Skin of body (tissue), 2 donors: Measurements from ENCODE around the gene CLEC16A. TPM values are rescaled to one million over a fixed set of nuclear protein-coding genes. Genes with fewer than 3 reads are reported as not detected.

Experiments used
- DNase-seq: peaks from one replicate; lab custom pipeline; 2025; lab: John Stamatoyannopoulos, UW
- total RNA-seq: library from RNA; depleted of rRNA; stranded (reverse); fragments of >200 nt; gene quantifications from one replicate; pipeline ENCODE4 v1.2.3, GENCODE V29; 2014

Gene CLEC16A
- total RNA-seq, 1 donor from 2014 or later: 18.0 TPM

GRCh38 chr16:11060364-11060763, 116.0 kb downstream of the CLEC16A start:
- DNase-seq: no peak

GRCh38 chr16:11060842-11061241, 116.5 kb downstream of the CLEC16A start:
- DNase-seq: no peak

DNA sequence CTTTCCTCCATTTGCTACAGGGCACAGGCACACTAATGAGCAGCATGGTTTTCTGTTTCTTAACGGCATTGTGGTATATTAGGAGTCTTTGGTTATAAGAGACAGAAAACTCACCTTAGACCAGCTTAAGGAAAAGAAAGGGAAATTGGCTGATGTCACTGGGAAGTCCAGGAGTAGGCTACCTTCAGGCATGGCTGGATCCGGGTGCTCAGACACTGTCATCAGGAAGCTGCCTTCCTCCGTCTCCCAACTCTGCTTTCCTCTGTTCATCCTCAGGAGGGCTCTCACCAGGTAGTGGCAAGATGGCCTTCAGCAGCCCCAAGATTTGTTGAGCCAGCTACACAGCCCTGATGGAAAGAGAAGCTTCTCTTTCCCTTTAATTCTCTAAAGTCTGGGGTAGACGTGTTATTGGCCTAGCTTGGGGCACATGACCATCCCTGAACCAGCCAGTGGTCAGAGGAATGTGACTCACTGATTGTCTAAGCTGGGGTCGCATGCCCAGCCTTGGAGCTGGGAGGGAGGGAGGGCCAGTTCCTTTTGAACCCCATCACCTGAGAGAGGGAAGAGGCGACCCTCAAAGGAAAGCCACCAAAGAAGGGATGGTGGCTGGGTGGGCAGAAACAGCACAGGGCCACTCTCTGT, 117.4 kb downstream of the CLEC16A start:
- no peak for DNase-seq

GRCh38 chr16:11063448-11064201, 119.3 kb downstream of the CLEC16A start:
- DNase-seq: no peak

- no peak for DNase-seq
Measured at GRCh38 chr16:11064202-11064540, 119.8 kb downstream of the CLEC16A start.

DNA sequence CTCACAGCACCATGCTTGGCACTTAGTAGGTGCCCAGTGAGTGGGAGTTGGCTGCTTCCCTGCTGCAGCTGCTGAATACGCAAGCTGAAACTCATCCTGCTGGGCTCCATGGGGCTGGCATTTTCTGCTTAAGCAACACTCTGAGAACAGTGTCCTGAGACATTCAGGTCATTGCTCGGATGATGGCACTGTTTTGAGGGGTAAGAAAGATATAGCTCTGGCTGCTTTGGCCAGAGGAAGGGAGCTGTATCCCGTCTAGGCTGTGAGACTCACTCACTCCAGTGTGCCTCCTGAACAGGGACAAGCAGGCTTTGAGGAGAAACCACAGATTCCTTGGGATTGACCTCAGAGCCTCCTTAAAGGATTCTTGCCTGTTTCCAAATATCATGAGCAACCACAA, 120.5 kb downstream of the CLEC16A start:
- no peak for DNase-seq

DNA sequence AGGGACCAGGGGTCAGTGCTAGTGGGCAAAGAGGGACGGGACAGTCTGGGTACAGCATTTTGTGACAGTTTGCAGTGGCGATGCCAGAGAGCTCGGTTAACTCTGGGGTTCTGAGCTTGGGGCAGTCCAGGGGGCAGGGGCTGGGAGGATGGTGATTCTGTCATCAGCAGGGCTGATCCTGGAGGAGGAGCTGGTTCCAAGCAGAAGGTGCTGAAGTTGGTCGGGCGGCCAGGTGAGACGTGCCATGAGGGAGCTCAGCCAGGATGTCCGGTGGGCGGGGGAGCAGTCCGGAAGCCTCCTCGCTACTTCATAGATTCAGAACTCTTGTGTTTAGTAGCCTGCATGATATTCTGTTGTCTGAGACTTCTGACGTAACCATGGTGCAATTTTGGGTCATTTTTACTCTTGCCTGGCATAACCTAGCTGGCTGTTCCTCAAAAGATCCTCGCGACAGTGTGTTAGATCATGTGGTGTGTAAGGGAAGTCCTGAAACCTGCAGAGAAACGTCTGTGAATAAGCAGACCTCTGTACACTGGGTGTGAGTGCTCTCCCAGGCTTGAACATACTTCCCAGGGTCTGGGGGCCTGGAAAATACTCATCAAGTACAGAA, 122.0 kb downstream of the CLEC16A start:
- DNase-seq: no peak

- no peak for DNase-seq
Measured at GRCh38 chr16:11067266-11067665, 122.9 kb downstream of the CLEC16A start.

GRCh38 chr16:11067697-11068141, 123.4 kb downstream of the CLEC16A start:
- no peak for DNase-seq

- no peak for DNase-seq
Measured at GRCh38 chr16:11071829-11072228, 127.5 kb downstream of the CLEC16A start.

- DNase-seq: no peak
Measured at GRCh38 chr16:11072420-11073153, 128.2 kb downstream of the CLEC16A start.

- no peak for DNase-seq
Measured at GRCh38 chr16:11073407-11073999, 129.1 kb downstream of the CLEC16A start.

- DNase-seq: no peak
Measured at GRCh38 chr16:11074131-11074530, 129.8 kb downstream of the CLEC16A start.

- DNase-seq: no peak
Measured at GRCh38 chr16:11075163-11075562, 130.8 kb downstream of the CLEC16A start.

DNA sequence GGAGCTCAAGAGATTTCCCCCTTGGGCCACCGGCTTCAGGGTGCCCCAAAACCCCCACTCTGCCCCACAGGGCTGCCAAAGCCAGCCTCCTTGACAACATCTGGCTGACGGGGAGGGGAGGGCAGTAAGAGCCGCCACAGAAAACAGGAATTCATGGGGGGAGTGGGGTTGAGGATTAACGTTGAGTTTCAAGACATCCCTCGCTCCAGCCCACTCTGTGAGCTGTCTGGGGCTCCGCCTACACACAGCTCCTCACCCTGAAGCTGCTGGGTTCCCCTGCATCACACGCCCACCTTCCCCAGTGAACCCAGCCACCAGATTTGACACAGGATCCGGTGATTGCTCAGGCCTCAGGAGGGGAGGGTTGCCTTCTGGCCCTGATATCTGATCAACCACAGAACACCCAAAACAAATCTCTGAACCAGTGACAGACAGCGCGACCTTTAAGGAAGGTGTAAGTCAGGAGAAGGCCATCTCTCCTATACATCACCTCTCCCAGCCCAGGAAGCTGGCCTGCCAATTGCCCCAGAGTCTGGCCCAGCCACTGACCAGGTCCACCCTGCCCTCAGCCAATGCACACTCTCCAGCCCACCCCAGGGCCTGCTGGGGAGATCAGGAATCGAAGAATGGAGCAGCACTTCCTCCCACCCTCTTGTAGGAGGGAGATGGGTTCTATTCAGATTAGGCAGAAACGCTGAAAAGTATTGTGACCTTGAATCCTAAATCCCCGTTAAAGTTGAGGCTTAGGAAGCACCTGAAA, 132.1 kb downstream of the CLEC16A start:
- no peak for DNase-seq

- DNase-seq: no peak
Measured at GRCh38 chr16:11078812-11079459, 134.6 kb downstream of the CLEC16A start.

- DNase-seq: peak; percentile 68
Measured at GRCh38 chr16:11079652-11080187, 135.4 kb downstream of the CLEC16A start.

DNA sequence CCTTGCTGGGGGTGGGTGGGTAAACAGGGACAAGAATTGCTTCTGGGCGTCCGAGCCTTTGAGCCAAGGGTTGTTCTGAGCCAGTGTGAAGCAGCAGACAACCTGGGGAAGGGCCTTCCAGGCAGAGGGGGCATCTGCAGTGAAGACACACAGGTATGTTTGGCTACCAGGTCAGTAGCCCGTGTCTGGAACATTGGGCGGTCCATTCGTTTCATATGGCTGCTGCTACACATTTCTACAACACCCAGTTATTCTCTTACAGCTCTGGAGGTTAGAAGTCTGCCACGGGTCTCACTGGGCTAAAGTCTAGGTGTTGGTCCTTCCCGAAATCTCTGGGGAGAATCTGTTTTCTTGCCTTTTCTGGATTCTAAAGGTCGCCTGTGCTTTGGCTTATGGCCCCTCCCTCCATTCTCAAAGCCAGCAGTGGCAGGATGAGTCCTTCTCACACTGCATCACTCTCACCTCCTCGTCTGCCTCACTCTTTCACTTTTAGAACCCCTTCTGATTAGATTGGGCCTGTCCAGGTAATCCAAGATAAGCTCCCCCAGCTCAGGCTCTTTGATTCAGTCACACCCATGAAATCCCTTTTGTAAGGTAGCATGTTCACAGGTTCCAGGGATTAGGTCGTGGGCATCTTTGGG, 136.1 kb downstream of the CLEC16A start:
- DNase-seq: no peak

DNA sequence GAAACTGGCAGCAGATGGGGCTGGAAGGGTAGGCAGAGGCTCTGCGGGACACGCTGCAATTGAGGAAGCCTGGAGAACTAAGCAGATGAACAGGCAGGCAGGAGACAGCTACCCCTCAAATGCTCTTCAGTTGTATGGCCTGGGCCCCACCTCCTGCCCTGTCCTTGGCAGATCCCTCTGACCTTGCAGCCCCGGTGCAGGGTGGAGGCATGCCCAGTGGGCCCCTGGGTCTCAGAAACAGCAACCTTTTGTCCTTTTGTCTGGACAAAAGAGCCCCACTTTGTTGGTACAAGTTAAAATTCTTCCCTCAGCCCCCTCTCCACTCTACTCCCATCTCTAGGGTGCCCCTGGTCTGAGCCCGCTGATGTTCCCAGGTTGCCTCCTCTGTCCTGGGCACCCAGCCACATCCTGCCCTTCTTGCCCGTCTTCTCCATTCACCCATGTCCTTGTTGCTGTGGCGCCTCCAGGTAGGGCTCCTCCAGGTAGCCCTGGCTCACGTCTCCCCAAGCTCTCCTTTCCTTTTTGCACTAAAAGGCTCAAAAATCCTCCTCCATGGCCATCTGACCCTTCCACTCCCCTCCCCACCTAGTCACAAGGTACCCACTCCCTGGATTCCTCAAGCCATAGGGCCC, 136.8 kb downstream of the CLEC16A start:
- no peak for DNase-seq
